H1 (cell line): Measurements from ENCODE around the gene DES. TPM values are rescaled to one million over a fixed set of nuclear protein-coding genes. Genes with fewer than 3 reads are reported as not detected.

ENCODE experiments used
- CTCF ChIA-PET: fragments of 300-600 bp; sonication (Branson Sonifier 250); formaldehyde crosslinking; loops from one replicate; lab custom pipeline; 2021; ENCODE audit not compliant: partially characterized antibody; lab: Charles Lee
- POLR2A ChIA-PET: fragments of 300-600 bp; sonication (Branson Sonifier 250); formaldehyde crosslinking; loops from one replicate; lab custom pipeline; 2021; ENCODE audit warnings: inconsistent platforms; ENCODE audit not compliant: partially characterized antibody; lab: Charles Lee
- DNase-seq, 2 experiments: peaks; one replicate each; pipeline versions ENCODE4 v3.0.0 to v3.0.0-alpha.2; 2010 to 2022; ENCODE audit warnings: low spot score in 2 of 2, low read depth in 1 of 2, mixed read lengths in 1 of 2
- FAIRE-seq: peaks from 2 replicates; lab custom pipeline; 2011; peaks lifted over from hg19 to GRCh38; lab: Jason Lieb, UNC
- H2AFZ ChIP-seq: 2 replicates; pipeline ENCODE4 v1.8.1; 2012; ENCODE audit warnings: low read length, inconsistent platforms
- H2AK5ac ChIP-seq: 2 replicates; pipeline ENCODE4 v1.6.1; 2013; ENCODE audit warnings: low read depth, low read length
- H2BK120ac ChIP-seq: replicated peaks from 2 replicates; pipeline ENCODE3; 2013; ENCODE audit warnings: low read depth, low read length, inconsistent platforms
- H2BK12ac ChIP-seq: 2 replicates; pipeline ENCODE4 v1.6.1; 2013; ENCODE audit warnings: low read depth, low read length
- H2BK15ac ChIP-seq: 2 replicates; pipeline ENCODE4 v1.6.1; 2013; ENCODE audit warnings: low read length
- H2BK20ac ChIP-seq: 2 replicates; pipeline ENCODE4 v1.6.1; 2013; ENCODE audit warnings: low read length
- H2BK5ac ChIP-seq: 2 replicates; pipeline ENCODE4 v1.6.1; 2013; ENCODE audit warnings: low read depth, low read length
- H3K14ac ChIP-seq: 2 replicates; pipeline ENCODE4 v1.6.1; 2013; ENCODE audit warnings: inconsistent platforms; ENCODE audit not compliant: insufficient read length
- H3K18ac ChIP-seq: 2 replicates; pipeline ENCODE4 v1.6.1; 2013; ENCODE audit warnings: low read length; ENCODE audit errors: extremely low read depth
- H3K23ac ChIP-seq: 2 replicates; pipeline ENCODE4 v1.6.1; 2013; ENCODE audit warnings: inconsistent platforms; ENCODE audit not compliant: insufficient read length
- H3K23me2 ChIP-seq: 2 replicates; pipeline ENCODE4 v1.6.1; 2013; ENCODE audit warnings: low read depth, low read length
- H3K27ac ChIP-seq: 2 replicates; pipeline ENCODE4 v1.6.1; 2011; ENCODE audit warnings: low read depth, low read length, inconsistent platforms
- H3K27me3 ChIP-seq, 4 experiments: replicated peaks in 1 of 4; 1 replicate in 1 of 4; 2 replicates in 3 of 4; pipeline versions ENCODE4 v1.6.1 to v1.8.1; 2011 to 2013; ENCODE audit warnings: low read length in 3 of 4, mild to moderate bottlenecking in 3 of 4, inconsistent platforms in 2 of 4, mixed read lengths in 2 of 4, moderate library complexity in 1 of 4; ENCODE audit not compliant: control insufficient read depth in 3 of 4, insufficient read depth in 3 of 4; ENCODE audit errors: extremely low read depth in 1 of 4
- H3K36me3 ChIP-seq, 4 experiments: 2 replicates each; pipeline versions ENCODE4 v1.6.1 to v1.8.1; 2011 to 2013; ENCODE audit warnings: mild to moderate bottlenecking in 4 of 4, low read length in 3 of 4, moderate library complexity in 2 of 4, control low read depth in 1 of 4, inconsistent platforms in 1 of 4; ENCODE audit not compliant: insufficient read depth in 4 of 4, control insufficient read depth in 2 of 4
- H3K4ac ChIP-seq: replicated peaks from 2 replicates; pipeline ENCODE3; 2013; ENCODE audit warnings: low read length, low read depth, mixed read lengths, inconsistent platforms; ENCODE audit not compliant: insufficient read length
- H3K4me1 ChIP-seq, 4 experiments: replicated peaks in 1 of 4; 1 replicate in 1 of 4; 2 replicates in 3 of 4; pipeline versions ENCODE4 v1.6.1 to v1.8.1; 2011 to 2013; ENCODE audit warnings: low read length in 3 of 4, inconsistent platforms in 2 of 4, mixed read lengths in 1 of 4; ENCODE audit not compliant: insufficient read depth in 4 of 4, control insufficient read depth in 3 of 4
- H3K4me2 ChIP-seq, 2 experiments: 2 replicates each; pipeline versions ENCODE4 v1.6.1 to v1.8.1; 2011 to 2013; ENCODE audit warnings: low read depth in 2 of 2, low read length in 2 of 2, control low read depth in 1 of 2, inconsistent platforms in 1 of 2, mild to moderate bottlenecking in 1 of 2; ENCODE audit not compliant: insufficient read depth in 1 of 2
- H3K4me3 ChIP-seq, 4 experiments: fragments of 200-600, 300-600 bp in 1 of 4; sonication (generic), shearing (Covaris generic), sonication (Bioruptor Twin) in 1 of 4; 2 replicates each; pipeline versions ENCODE4 v1.5.1 to v1.8.1; 2011 to 2016; ENCODE audit warnings: low read length in 4 of 4, low read depth in 3 of 4, control low read depth in 2 of 4, inconsistent platforms in 2 of 4, mild to moderate bottlenecking in 2 of 4, mixed read lengths in 1 of 4, moderate library complexity in 1 of 4; ENCODE audit not compliant: insufficient read depth in 2 of 4; ENCODE audit errors: extremely low read depth in 1 of 4
- H3K56ac ChIP-seq: replicated peaks from 2 replicates; pipeline ENCODE3; 2013; ENCODE audit warnings: low read depth, mild to moderate bottlenecking, mixed read lengths, low read length, inconsistent platforms; ENCODE audit not compliant: insufficient read length
- H3K79me1 ChIP-seq: 2 replicates; pipeline ENCODE4 v1.6.1; 2013; ENCODE audit warnings: low read depth, low read length, control low read depth
- H3K79me2 ChIP-seq, 2 experiments: 2 replicates each; pipeline versions ENCODE4 v1.6.1 to v1.8.1; 2012 to 2013; ENCODE audit warnings: low read length in 2 of 2, mild to moderate bottlenecking in 2 of 2, inconsistent platforms in 1 of 2; ENCODE audit not compliant: insufficient read depth in 2 of 2, control insufficient read depth in 1 of 2
- H3K9ac ChIP-seq, 4 experiments: replicated peaks in 1 of 4; 1 replicate in 1 of 4; 2 replicates in 3 of 4; pipeline versions ENCODE4 v1.6.1 to v1.8.1; 2011 to 2013; ENCODE audit warnings: low read depth in 3 of 4, low read length in 3 of 4, control low read depth in 2 of 4, mild to moderate bottlenecking in 2 of 4, moderate library complexity in 2 of 4, inconsistent platforms in 1 of 4; ENCODE audit errors: extremely low read depth in 1 of 4
- H3K9me3 ChIP-seq, 2 experiments: 2 replicates each; pipeline versions ENCODE4 v1.6.1 to v1.8.1; 2012 to 2013; ENCODE audit warnings: mild to moderate bottlenecking in 2 of 2, moderate library complexity in 2 of 2, control low read depth in 1 of 2, inconsistent platforms in 1 of 2, low read depth in 1 of 2, low read length in 1 of 2, mixed read lengths in 1 of 2; ENCODE audit not compliant: insufficient read depth in 2 of 2
- H4K20me1 ChIP-seq, 2 experiments: replicated peaks in 1 of 2; 2 replicates each; pipeline versions ENCODE3 to v1.8.1; 2011 to 2013; ENCODE audit warnings: inconsistent platforms in 2 of 2, low read length in 2 of 2, mild to moderate bottlenecking in 1 of 2; ENCODE audit not compliant: insufficient read depth in 2 of 2, control insufficient read depth in 1 of 2
- H4K5ac ChIP-seq: 2 replicates; pipeline ENCODE4 v1.6.1; 2013; ENCODE audit warnings: low read length, low read depth, mixed read lengths, inconsistent platforms; ENCODE audit not compliant: insufficient read length
- H4K8ac ChIP-seq: 2 replicates; pipeline ENCODE4 v1.8.0; 2013; ENCODE audit warnings: mild to moderate bottlenecking, moderate library complexity, low read length, inconsistent platforms; ENCODE audit not compliant: insufficient read depth; ENCODE audit errors: extremely low read depth
- H4K91ac ChIP-seq: replicated peaks from 2 replicates; pipeline ENCODE3; 2013; ENCODE audit warnings: low read length, mixed read lengths, inconsistent platforms; ENCODE audit not compliant: insufficient read length
- BCL11A ChIP-seq, 2 experiments: IDR thresholded peaks; one replicate each; pipeline ENCODE4 v1.6.1; 2011; ENCODE audit warnings: low read depth in 2 of 2, low read length in 2 of 2, mild to moderate bottlenecking in 2 of 2
- CTBP2 ChIP-seq: IDR thresholded peaks from 2 replicates; pipeline ENCODE4 v1.7.0; 2011; ENCODE audit warnings: borderline replicate concordance, mild to moderate bottlenecking, moderate library complexity, mixed read lengths, low read length; ENCODE audit not compliant: insufficient read depth, insufficient read length
- EZH2 ChIP-seq: fragments of 200-600 bp; sonication (generic); IDR thresholded peaks from 2 replicates; pipeline ENCODE4 v1.7.1; 2012; ENCODE audit warnings: low read depth, mild to moderate bottlenecking, moderate library complexity, low read length, inconsistent platforms; ENCODE audit not compliant: severe bottlenecking
- KDM1A ChIP-seq: fragments of 200-600, 300-600 bp; sonication (generic); IDR thresholded peaks from 2 replicates; pipeline ENCODE4 v1.7.1; 2016; ENCODE audit warnings: mild to moderate bottlenecking, low read length, borderline replicate concordance
- POLR2A ChIP-seq, 2 experiments: IDR thresholded peaks; 1 replicate in 1 of 2; 2 replicates in 1 of 2; pipeline ENCODE4 v1.6.1; 2011; ENCODE audit warnings: low read depth in 2 of 2, low read length in 2 of 2, mild to moderate bottlenecking in 2 of 2; ENCODE audit errors: control extremely low read depth in 1 of 2
- RBBP5 ChIP-seq: IDR thresholded peaks from 2 replicates; pipeline ENCODE4 v1.7.1; 2012; ENCODE audit warnings: low read depth, mild to moderate bottlenecking, inconsistent platforms, low read length, moderate library complexity, borderline replicate concordance
- SP1 ChIP-seq: IDR thresholded peaks from 2 replicates; pipeline ENCODE4 v1.6.1; 2011; ENCODE audit warnings: low read depth, low read length
- TAF1 ChIP-seq: IDR thresholded peaks from 2 replicates; pipeline ENCODE4 v1.6.1; 2011; ENCODE audit warnings: mild to moderate bottlenecking, low read depth, low read length
- TBP ChIP-seq: IDR thresholded peaks from 2 replicates; pipeline ENCODE4 v1.6.1; 2011; ENCODE audit warnings: low read depth, low read length, improper control_type of control experiment
- WGBS, 2 experiments: shearing (Covaris generic) in 1 of 2; methylation state at CpG; one replicate each; pipeline versions ENCODE4 v1.1.6 to v1.1.7; 2013 to 2015; ENCODE audit warnings: low lambda C conversion rate in 2 of 2, mixed read lengths in 2 of 2, inconsistent platforms in 1 of 2, low coverage in 1 of 2, missing lambda C conversion rate in 1 of 2; ENCODE audit not compliant: insufficient replicate concordance in 2 of 2, insufficient coverage in 1 of 2, insufficient read length in 1 of 2; ENCODE audit errors: extremely low coverage in 1 of 2, missing lambda C conversion rate in 1 of 2; 5-methylcytosine and 5-hydroxymethylcytosine counted together
- long read RNA-seq, 2 experiments: library from RNA in 1 of 2; library from capped mRNA in 1 of 2; stranded (forward); transcript quantifications; one replicate each; pipeline ENCODE4 v2.0.0, GENCODE V29; 2021; ENCODE audit warnings: inconsistent platforms in 1 of 2
- polyA minus RNA-seq, 3 experiments: library from RNA; depleted of rRNA, polyadenylated mRNA; stranded (reverse); fragments of >200 nt; gene quantifications; 1 replicate in 2 of 3; 2 replicates in 1 of 3; pipeline ENCODE4 v1.2.3, GENCODE V29; 2011
- polyA plus RNA-seq, 7 experiments: library from polyadenylated mRNA; depleted of rRNA in 3 of 7; stranded (reverse) in 5 of 7; unstranded in 2 of 7; fragments of >200 nt in 5 of 7; fragments of 200-250 nt in 2 of 7; gene quantifications; 1 replicate in 5 of 7; 2 replicates in 1 of 7; 4 replicates in 1 of 7; pipeline versions ENCODE4 v1.2.1 to v1.2.3, GENCODE V29; 2011 to 2013; ENCODE audit warnings: missing spikeins in 2 of 7, mixed read lengths in 2 of 7
- total RNA-seq: library from RNA; stranded (reverse); fragmentation: NEBNext Ultra II Directional; extraction: Animal tissue kit (Norgen Biotek cat#: 25700); gene quantifications from 2 replicates; pipeline ENCODE4 v1.2.1, GENCODE V29; 2021

Gene DES
- total RNA-seq (1.5 and 1.8 TPM in 2 replicates), polyA plus RNA-seq (2011; rRNA removed) (3.8 and 4.3 TPM in 2 replicates), polyA minus RNA-seq (2011; rRNA and poly(A)+ RNA removed) (7.1 and 14.3 TPM in 2 replicates)
- 5.0 TPM for polyA plus RNA-seq (2011; cell fraction: cytosol; rRNA removed)
- 3.5 TPM for polyA plus RNA-seq (2011; cell fraction: nucleus; rRNA removed)
- polyA plus RNA-seq (2012, experiment 1 of 2) = 2.0 to 3.8 TPM (median 3.0 TPM) in 4 replicates
- 1.8 TPM for polyA plus RNA-seq (2012, experiment 2 of 2)
- polyA plus RNA-seq (2013, experiment 1 of 2) = 1.2 TPM
- 2.2 TPM for polyA plus RNA-seq (2013, experiment 2 of 2)
- polyA minus RNA-seq (2011; cell fraction: cytosol; rRNA and poly(A)+ RNA removed) = 5.7 TPM
- polyA minus RNA-seq (2011; cell fraction: nucleus; rRNA and poly(A)+ RNA removed) = 2.7 TPM
- long read RNA-seq, experiment 1, partial matches to known transcripts = 1 of 1 reads
- long read RNA-seq, experiment 1, other reads (novel, unspliced or antisense) = 0 of 1 reads
- long read RNA-seq, experiment 2 = 0 reads

GRCh38 chr2:219418155-219419011 lies at the start of gene DES:
Gene DES, plus strand, starts transcription at chr2:219418377. Its CDS starts 86 bp downstream, at chr2:219418463.
- H3K14ac ChIP-seq = no peak within 1 kb of the TSS
- H2BK12ac ChIP-seq = peak within 1 kb of the TSS; percentile 87; the same call in 1 of the 2 replicates
- H3K36me3 ChIP-seq = no peaks in the 10 kb centered on the region
- H3K4me3 ChIP-seq = peak within 1 kb of the TSS in 2 of 4 experiments; percentile 2 to 51; a peak in 3 of 8 replicates
- peaks cover 8 to 26% (median 15%) of the 10 kb centered on the region in 4 experiments for H3K4me1 ChIP-seq
- FAIRE-seq (no peak), DNase-seq (no peak)
- H3K9me3 ChIP-seq = no peaks in the 10 kb centered on the region
- peak within 1 kb of the TSS; percentile 36; the same call in 1 of the 2 replicates for H2AFZ ChIP-seq
- H3K23ac ChIP-seq = no peak within 1 kb of the TSS
- H3K56ac ChIP-seq = no peak within 1 kb of the TSS
- ChIA-PET POLR2A (interaction anchor here (1.0 to 4.6 kb wide), 3 partner anchors 14 to 77 kb away, joined by 3 to 17 read pairs (median 8); no protein-coding TSS in a partner anchor), CTCF (interaction anchor here (1.0 to 88.6 kb wide), 8 partner anchors 8 to 71 kb away, joined by 3 to 7248 read pairs (median 9); partner anchors contain the start of genes ASIC4, CHPF, GMPPA and SPEG)
- 18% methylated on average over 74 of the region's 98 CpGs; no CpG with 5 or more reads in 1 of the 2 experiments for WGBS, 2 experiments
- H4K20me1 ChIP-seq = peaks cover 0 to 2% of the 10 kb centered on the region in 2 experiments
- H3K4me2 ChIP-seq = peak within 1 kb of the TSS; percentile 12 to 64; a peak in 3 of 4 replicates
- peak within 1 kb of the TSS; percentile 38 for H4K91ac ChIP-seq
- peak within 1 kb of the TSS; percentile 60; the same call in 1 of the 2 replicates for H2BK5ac ChIP-seq
- H3K27me3 ChIP-seq = peaks cover 15 to 36% (median 29%) of the 10 kb centered on the region in 4 experiments
- peaks cover 2% of the 10 kb centered on the region for H3K23me2 ChIP-seq
- H3K9ac ChIP-seq = no peak within 1 kb of the TSS
- H3K79me1 ChIP-seq = no peaks in the 10 kb centered on the region
- H3K4ac ChIP-seq = no peak within 1 kb of the TSS
- H2BK20ac ChIP-seq = peak within 1 kb of the TSS; percentile 80; the same call in 1 of the 2 replicates
- no peaks in the 10 kb centered on the region for H3K79me2 ChIP-seq
- peak within 1 kb of the TSS; percentile 92; the same call in 1 of the 2 replicates for H2BK15ac ChIP-seq
- peak within 1 kb of the TSS; percentile 32 for H4K5ac ChIP-seq
- H2BK120ac ChIP-seq = peak within 1 kb of the TSS; percentile 61
- H3K18ac ChIP-seq = peak within 1 kb of the TSS; percentile 93
- H4K8ac ChIP-seq = peak within 1 kb of the TSS; percentile 63
- H2AK5ac ChIP-seq = no peak within 1 kb of the TSS
- H3K27ac ChIP-seq = no peak within 1 kb of the TSS
- TF ChIP-seq BCL11A (IDR thresholded peaks at IDR 0.05; ENCODE audit: low read depth in 2 of 2, low read length in 2 of 2) (no peak), KDM1A (no peak), SP1 (no peak), EZH2 (peak; percentile 68), TBP (no peak), CTBP2 (no peak), RBBP5 (no peak; the same call in 1 of the 2 replicates), POLR2A (IDR thresholded peaks at IDR 0.05; ENCODE audit: control extremely low read depth in 1 of 2, low read depth in 2 of 2, low read length in 2 of 2) (no peak), TAF1 (no peak)
